ENCODE results near the gene PLSCR3.
A peak's percentile ranks its signal among the peaks of the same experiment; 100 is the strongest.

PLSCR3 gene

GRCh38 chr17:7406235-7406825 lies 12.0 kb upstream of the PLSCR3 start:
- no peak for DNase-seq (ENCODE audit: low read depth in 2 of 2)

DNA sequence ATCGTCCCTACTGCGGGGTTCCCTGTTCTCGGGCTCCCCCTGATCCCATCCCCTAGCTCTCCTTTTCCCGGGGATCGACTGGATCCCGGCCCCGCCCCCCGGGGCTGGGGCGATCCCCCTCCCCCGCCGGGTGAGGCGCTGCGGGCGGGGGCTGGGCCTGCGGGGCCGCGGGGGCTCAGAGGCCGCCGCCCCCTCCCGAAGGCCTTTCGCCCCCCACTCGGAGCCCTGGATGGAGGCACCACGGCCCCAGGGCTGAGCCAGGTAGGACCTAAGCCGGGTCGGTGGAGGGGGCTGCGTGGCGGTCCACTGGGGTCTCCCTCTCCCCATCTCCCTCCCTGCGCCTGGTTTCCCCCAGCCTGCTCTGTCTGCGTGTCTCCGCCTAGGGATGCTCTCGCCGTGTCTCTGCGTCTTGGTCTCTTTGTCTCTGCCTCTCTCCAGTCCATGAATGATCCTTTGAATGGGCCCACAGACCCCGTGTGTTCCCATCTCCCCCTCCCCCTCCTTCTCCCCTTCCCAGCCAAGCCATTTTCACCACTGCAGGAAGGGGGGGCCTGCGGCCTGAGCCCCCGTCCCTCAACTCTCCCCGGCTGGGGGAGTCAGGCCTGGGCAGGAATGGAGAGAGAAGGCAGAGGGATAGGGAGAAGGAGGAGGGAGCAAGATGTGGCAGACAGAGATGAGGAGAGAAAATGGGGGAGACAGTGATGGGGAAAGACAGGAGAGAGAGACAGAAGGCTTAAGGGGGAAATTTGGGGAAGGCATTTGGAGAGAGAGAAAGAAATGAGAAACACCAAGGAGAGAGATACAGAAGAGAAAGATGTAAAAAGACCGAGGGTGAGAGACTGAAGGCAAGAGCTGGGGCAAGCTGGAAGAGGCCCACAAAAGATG lies 11.3 kb upstream of the PLSCR3 start:
- DNase-seq (ENCODE audit: low read depth in 2 of 2), result no peak

DNA sequence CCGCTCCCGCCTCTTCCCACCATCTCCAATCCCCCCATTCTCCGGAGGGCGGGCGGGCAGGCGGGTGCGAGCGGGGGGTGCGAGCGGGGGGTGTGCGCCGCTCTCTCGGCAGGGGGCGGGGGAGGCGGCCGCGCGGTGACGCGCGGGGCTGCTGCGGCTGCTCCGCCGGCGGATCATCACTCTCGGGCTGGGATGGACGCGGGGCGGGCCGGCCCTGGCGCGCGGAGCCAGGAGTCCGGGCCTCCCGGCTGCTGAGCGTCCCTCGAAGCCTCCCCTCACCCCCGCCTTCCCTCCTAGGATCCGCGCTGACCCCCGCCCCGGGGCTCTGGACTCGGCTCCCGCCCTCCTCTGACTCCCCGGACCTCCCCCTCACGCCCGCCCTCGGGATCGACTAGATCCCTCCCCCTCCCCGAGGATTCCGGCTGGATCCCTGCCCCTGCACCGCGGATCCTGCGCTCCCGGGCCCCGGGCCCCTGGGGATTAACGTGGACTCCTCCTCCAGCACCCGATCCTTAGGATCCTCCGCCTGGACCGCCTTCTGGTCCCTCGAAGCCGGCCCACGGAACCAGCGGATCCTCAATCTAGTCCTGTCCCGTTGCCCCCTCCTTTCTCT lies 10.5 kb upstream of the PLSCR3 start:
- no peak for DNase-seq (ENCODE audit: low read depth in 2 of 2)

GRCh38 chr17:7403977-7404736 lies 9.8 kb upstream of the PLSCR3 start, which contains the start of gene TMEM256:
TMEM256 (minus strand) TSS chr17:7404097; CDS start chr17:7404084, 13 bp downstream.
- DNase-seq (ENCODE audit: low read depth in 2 of 2), result peak; percentile 99

DNA sequence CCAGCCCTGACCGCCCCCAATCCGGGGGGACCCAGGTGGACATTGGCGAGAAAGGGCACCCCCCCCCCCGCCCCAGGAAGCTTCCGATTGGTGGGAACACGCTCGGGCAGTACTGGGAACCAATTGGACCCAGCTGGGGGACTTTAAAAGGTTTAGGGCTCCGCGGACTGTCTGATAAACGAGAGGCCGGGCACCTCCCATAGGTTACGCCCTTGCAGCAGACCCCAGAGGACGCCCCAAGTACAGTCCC lies 9.3 kb upstream of the PLSCR3 start:
- DNase-seq (ENCODE audit: low read depth in 2 of 2), result no peak

DNA sequence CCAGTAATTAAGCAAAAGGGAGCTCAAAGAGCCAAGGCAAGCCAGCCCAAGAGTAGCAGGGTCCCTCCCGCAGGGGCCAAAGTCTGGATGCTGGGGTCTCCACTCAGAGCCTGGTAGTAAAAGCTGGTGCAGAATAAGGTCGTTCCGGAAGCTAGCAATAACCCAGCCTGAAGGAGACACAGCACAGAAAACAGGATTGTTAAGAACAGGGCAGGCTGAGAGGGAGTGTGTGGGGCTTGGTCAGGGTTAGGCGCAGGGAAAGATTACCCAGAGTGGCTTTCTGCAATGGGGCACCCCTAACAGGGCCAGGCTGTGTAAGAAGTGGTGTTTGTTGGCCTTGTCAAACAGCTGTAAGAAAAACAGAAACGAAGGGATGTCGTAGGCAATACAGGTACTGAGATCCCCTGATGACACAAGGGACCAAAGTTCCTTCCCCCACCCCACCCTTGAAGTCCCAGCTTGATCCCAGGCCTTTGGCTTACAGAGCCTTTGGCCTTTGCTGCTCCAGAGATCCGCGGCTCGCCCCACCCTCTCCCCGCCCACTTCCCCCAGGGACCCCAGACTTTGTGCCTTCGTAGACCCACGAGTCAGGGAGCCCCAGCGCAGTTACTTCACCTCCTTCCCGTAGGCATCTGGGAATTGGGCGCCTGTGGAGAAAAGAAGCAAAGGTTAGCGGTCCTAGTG lies 8.9 kb upstream of the PLSCR3 start:
- no peak for DNase-seq (ENCODE audit: low read depth in 2 of 2)

DNA sequence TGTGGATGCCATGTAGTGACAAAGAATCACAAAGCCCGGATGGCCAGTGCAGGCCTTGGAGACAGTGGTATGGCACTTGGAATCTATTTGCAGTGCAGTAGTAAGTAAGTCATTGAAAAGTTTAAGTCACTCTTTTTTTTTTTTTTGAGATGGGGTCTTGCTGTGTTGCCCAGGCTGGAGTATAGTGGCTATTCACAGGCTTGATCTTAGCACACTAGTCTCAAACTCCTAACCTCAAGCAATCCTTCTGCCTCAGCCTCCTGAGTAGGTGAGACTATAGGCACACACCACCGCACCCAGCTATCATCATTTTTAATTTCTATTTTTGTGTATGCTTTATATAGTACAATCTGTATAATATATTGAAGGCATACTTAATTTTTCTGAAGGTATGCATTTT lies 4.3 kb upstream of the PLSCR3 start:
- no peak for DNase-seq (ENCODE audit: low read depth in 2 of 2)

- DNase-seq (ENCODE audit: low read depth in 2 of 2), result no peak
Observed at GRCh38 chr17:7396147-7396546, 1.8 kb upstream of the PLSCR3 start.

DNA sequence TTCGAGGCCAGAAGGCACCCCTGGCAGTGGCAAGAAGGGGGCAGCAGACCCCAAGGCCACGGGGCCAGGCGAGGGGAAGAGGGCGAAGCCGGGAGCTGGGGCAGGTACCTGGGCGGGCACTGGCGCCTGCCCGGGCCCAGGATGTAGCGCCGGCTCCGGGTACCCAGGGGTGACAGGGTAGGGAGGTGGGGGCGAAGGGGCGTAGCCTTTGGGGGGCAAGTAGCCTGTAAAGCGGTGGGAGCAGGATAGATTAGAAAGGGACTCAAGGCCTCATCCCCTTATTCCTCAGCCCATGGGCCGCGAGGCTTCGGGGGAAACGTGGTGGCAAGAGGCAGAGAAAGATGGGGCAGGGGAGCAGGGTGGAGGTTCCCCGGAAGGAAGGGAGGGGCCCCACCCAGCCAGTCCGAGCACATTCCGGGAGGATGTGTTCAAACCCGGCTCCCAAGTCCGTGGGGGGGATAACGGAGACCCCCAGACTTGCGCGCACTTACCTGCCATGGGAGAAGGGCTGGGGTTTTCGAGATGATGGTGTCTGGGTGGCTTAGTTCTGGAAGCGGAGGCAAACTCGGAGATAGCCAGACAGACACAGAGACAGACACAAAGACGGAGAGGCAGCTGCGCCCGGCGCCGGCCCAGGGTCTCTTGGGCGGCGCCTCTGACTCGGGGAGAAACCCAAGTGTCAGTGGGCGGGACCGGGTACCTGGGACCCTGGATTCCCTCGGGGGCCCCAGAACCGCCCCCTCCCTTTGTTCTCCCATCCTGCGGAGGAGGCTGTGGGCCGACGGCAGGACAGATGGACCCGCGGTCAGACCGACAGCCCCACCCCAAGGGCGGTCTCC lies 493 bp downstream of the PLSCR3 start:
- no peak for DNase-seq (ENCODE audit: low read depth in 2 of 2)

DNA sequence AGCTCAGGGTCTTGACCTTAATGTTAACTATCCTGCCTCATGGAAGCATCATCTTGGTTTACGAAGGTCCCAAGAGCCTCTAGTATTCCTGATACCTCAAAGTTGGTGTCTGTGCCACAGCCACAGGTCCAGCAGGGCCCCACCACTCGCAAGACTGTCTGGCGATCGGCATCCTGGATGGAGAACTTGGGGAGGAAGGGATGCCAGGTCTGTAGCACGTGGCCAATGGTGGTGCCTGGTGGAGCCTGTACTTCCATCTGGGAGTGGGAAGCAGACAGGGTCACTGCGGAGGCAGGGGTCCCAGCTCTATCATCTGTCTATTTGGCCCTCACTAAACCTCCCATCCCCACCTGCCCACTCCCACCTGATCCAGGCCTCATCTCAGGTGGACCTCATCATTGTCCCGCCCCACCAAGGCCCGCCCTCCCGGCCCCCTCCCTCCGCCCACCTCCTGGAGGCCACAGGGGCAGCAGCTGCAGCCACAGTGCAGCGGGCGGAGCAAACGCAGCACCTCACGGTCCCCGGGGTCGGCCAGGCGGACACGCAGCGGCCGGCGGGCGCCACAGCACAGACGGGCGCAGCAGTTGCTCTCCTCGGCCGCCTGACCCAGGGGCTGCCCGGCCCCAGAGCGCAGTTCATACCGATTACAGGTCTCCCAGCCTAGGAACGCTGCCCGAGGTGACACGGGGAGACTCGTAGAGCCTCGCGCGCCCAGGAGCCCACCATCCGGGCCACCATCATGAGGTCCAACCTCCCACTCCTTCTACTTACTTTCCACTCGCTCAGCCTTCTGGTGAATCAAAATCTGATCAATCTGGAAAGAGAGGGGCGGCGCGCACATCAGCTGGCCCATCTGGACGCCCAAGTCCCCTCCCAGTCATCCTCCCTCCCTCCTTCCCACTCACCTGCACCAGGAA lies 1.4 kb downstream of the PLSCR3 start:
- no peak for DNase-seq (ENCODE audit: low read depth in 2 of 2)

DNA sequence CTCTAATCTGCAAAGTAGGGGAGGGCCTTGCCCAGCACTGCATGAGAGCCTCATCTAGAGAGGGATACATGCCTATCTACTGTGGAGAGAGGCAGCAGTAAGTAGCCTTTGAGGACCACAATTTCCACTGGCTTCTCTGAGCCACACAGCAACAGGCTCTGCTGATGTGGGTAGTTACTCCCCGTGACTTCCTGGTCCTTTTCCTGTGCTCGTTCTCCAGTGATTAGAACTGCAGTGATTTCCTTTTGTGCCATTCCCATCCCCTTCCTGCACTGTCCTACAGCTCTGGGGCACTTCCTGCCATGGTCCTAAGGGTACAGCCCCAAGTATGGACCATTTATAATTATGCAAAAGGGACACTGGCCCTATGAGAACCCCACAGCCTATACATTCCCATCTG lies 3.0 kb downstream of the PLSCR3 start:
- no peak for DNase-seq (ENCODE audit: low read depth in 2 of 2)

GRCh38 chr17:7389924-7390910 lies 4.1 kb downstream of the PLSCR3 start:
- no peak for DNase-seq (ENCODE audit: low read depth in 2 of 2)

GRCh38 chr17:7388856-7389255 lies 5.5 kb downstream of the PLSCR3 start:
- DNase-seq (ENCODE audit: low read depth in 2 of 2), result no peak

DNA sequence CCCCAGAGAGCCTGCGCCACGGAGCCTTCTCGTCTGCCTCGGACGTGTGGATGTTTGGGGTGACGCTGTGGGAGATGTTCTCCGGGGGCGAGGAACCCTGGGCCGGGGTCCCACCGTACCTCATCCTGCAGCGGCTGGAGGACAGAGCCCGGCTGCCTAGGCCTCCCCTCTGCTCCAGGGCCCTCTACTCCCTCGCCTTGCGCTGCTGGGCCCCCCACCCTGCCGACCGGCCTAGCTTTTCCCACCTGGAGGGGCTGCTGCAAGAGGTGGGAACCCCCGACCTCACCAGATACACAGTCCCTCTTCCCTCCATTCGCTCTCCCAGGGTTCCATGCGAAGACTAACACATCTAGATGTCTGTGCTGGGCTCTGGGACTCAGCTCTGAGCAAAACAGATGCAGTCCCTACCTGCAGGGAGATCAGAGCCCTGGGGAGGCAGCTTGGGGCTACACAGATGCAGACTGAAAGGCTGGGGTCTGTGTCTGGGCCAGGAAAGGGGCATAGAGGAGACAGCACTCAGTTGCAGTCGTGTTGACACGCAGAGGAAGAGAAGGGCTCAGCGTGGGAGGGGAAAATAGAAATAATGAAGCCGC lies 9.7 kb downstream of the PLSCR3 start:
- DNase-seq (ENCODE audit: low read depth in 2 of 2), result no peak

DNA sequence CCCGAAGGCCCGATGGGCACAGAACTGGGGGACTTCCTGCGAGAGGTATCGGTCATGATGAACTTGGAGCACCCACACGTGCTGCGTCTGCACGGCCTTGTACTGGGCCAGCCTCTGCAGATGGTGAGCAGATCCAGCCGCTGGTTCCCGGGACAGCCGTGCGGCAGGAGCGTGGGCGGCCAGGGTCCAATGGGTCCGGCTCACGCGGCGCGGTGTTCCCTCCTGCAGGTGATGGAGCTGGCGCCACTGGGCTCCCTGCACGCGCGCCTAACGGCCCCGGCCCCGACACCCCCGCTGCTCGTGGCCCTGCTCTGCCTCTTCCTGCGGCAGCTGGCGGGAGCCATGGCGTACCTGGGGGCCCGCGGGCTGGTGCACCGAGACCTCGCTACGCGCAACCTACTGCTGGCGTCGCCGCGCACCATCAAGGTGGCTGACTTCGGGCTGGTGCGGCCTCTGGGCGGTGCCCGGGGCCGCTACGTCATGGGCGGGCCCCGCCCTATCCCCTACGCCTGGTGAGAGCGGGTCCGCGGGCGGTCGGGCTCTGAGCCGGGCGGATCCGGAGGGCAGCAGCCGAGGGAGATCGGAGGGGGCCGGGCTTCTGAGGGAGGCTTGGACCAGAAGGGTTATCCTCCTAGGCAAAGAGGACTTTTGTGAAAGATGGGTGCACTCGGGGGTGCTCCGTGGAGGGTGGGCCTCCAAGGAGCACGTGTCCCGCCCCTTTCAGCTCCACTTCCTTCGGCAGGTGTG lies 10.4 kb downstream of the PLSCR3 start:
- no peak for DNase-seq (ENCODE audit: low read depth in 2 of 2)

DNA sequence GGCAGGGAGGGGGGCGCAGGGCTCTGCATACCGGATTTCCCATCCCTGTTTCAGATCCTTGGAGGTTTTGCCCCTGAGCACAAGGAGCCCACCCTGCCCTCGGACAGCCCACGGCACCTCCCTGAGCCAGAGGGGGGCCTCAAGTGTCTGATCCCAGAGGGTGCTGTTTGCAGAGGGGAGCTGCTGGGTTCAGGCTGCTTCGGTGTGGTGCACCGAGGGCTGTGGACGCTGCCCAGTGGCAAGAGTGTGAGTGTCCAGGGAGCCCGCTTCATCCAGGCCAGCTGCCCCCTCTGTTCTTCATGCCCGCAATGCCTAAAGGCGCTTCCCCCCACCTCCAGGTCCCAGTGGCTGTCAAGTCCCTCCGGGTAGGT lies 11.0 kb downstream of the PLSCR3 start:
- no peak for DNase-seq (ENCODE audit: low read depth in 2 of 2)

GRCh38 chr17:7382901-7383300 lies 11.4 kb downstream of the PLSCR3 start:
- no peak for DNase-seq (ENCODE audit: low read depth in 2 of 2)
